Dedifferentiated amniotic fluid mesenchymal stem cell (primary cell): ENCODE data around the gene KRT81.
A peak's percentile ranks its signal among the peaks of the same experiment; 100 is the strongest.

ENCODE experiments used
- DNase-seq: peaks from one replicate; pipeline ENCODE4 v3.0.0-alpha.2; 2016; ENCODE audit errors: extremely low spot score

KRT81 gene

GRCh38 chr12:52291267-52291935 is at the start of gene KRT81:
KRT81 (minus strand) TSS chr12:52291534; CDS start chr12:52291465, 69 bp downstream.
- no peak for DNase-seq

GRCh38 chr12:52338241-52338960 is 47.1 kb upstream of the KRT81 start:
- no peak for DNase-seq

DNA sequence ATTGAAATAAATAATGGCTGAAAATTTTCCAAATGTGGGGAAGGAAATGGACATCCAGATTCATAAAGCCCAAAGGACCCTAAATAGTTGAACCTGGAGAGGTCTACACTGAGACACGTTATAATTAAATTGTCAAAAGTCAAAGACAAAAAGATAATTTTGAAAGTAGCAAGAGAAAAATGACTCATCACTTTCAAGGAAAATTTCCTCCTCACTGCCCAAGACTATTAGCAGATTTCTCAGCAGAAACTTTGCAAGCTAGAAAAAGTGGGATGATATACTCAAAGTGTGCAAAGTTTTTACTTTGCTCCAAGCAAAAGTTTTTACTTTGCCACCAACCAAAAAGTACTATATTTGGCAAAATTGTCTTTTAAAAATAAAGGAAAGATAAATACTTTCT is 45.7 kb upstream of the KRT81 start:
- no peak for DNase-seq

GRCh38 chr12:52336641-52337040 is 45.3 kb upstream of the KRT81 start:
- DNase-seq, result no peak

GRCh38 chr12:52335598-52336262 is 44.4 kb upstream of the KRT81 start:
- no peak for DNase-seq

- no peak for DNase-seq
Measured at GRCh38 chr12:52334185-52334584, 42.9 kb upstream of the KRT81 start.

- no peak for DNase-seq
Measured at GRCh38 chr12:52333321-52333720, 42.0 kb upstream of the KRT81 start.

- no peak for DNase-seq
Measured at GRCh38 chr12:52332381-52332780, 41.0 kb upstream of the KRT81 start.

- DNase-seq, result no peak
Measured at GRCh38 chr12:52331833-52332232, 40.5 kb upstream of the KRT81 start.

DNA sequence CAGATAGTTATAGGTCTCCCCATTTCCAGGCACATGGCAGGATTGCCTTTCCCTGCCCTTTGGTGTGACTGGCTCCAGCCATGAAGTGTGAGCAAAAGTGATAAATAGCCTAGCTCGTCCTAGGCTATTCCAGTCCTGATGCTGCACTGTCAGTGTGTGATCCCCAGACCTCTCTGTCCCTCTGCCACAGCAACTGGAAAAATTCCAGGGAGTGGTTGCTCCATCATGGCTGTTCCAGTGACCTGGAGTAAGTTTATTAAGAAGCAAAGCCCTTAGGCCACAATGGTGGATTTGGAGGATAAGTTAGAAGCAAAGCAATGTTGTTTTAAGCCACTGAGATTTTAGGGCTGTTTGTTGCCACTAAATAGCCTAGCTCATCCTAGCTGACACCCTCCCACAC is 39.7 kb upstream of the KRT81 start:
- no peak for DNase-seq

DNA sequence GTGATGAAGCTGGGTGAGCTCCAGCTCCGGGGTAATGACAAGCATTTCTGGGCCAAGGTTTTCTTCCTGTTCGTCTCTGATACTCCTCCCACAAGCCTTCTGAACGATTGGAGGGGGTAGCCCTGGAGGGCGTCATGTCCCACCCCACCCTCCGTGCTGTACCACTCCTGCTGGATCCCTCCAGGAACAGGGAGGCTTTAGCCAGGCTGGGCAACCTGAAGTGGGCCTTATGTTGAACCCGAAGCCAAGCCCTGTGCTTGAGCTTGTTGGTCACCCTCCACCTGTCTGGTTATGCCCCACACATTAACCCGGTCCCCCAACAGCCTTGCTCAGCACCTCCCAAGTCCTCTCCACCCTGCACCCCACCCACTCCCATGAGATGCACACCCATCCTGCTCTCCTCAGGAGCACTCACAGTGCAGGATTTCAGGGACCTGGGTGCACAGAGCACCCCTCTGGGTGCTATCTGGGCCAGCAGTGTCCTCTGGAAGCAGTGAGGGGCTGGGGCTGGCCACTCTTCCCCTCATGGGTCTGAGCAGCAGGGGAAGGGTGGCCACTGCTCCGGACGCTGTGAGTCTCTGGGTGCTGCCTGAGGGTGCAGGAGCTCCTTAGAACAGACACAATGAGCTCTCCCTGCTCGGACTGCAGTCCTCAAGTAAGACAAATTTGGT is 36.6 kb upstream of the KRT81 start:
- DNase-seq, result no peak

- DNase-seq, result peak; percentile 93
Measured at GRCh38 chr12:52327052-52327829, 35.9 kb upstream of the KRT81 start.

DNA sequence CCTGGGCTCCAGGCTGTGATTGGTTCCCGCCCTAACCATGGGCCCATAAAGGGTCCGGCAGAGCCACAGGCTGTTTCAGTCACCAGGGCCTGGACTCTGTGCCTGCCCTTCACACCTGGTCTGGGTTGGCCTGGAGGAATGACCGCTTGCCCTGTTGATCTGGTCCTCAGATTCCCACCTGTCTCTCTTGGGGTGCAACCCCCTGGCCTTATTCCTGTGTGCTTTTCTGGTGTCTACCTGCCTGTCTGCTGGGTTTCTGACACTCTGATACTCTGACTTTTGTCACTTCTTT is 32.8 kb upstream of the KRT81 start:
- no peak for DNase-seq

GRCh38 chr12:52323416-52324152 is 32.2 kb upstream of the KRT81 start:
- no peak for DNase-seq

DNA sequence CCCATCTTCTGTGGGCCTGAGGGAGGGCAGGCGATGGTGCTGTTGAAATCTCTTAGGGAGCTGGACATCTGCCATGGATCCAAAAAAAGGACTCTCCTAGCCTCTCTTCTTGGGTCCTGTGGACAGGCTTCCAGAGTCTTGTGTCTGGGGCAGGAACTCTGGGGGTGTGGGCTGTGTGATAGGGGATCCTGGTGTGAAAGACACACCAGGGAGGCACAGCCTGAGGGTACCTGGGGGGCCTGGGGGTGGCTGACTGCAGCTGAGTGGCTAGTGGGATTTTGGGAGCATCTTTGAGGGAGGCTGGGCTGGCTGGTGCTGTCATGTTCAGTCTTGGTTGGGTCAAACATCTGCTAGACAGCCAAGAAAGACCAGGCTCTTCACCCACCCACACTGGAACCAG is 31.7 kb upstream of the KRT81 start:
- no peak for DNase-seq

DNA sequence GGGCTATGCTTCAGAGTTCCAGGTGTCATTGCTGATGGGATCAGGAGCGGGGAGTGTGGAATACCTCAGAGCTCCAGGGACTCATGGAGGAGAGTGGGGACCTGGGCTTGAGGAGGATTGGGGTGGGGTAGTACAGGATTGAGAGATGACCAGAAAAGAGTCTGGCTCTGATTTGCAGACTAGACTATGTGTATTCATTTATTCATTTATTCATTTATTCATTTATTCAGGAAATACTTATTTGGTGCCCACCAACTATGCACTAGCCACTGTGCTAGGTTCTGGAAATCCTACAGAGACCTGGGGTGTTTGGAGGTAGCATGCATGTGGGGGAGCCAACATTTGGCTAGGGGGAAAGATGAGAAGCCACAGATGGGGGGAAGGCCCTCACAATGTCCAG is 30.7 kb upstream of the KRT81 start:
- no peak for DNase-seq

- DNase-seq, result no peak
Measured at GRCh38 chr12:52321418-52321817, 30.1 kb upstream of the KRT81 start.

- DNase-seq, result no peak
Measured at GRCh38 chr12:52320784-52321400, 29.6 kb upstream of the KRT81 start, which contains the start of gene KRT83. KRT83 (minus strand) TSS chr12:52321398; CDS start chr12:52321335, 63 bp downstream.

DNA sequence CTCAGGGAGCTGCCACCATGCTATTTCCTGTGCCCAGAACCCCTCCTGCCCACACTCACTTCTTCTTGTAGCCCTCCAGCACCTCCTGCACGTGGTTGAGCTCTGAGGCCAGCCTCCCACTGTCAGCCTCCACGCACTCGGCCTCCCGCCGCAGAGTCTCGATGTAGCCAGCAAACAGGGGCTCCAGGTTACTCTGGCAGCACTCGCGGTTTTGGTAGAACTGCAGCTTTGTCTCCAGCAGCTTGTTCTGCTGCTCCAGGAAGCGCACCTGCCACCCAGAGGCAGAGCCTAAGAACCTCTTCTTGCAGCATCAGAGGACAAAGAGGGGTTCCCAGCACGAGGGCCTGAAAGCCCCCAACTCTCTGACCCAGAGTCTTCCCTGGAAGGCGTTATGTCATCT is 27.8 kb upstream of the KRT81 start:
- DNase-seq, result no peak

DNA sequence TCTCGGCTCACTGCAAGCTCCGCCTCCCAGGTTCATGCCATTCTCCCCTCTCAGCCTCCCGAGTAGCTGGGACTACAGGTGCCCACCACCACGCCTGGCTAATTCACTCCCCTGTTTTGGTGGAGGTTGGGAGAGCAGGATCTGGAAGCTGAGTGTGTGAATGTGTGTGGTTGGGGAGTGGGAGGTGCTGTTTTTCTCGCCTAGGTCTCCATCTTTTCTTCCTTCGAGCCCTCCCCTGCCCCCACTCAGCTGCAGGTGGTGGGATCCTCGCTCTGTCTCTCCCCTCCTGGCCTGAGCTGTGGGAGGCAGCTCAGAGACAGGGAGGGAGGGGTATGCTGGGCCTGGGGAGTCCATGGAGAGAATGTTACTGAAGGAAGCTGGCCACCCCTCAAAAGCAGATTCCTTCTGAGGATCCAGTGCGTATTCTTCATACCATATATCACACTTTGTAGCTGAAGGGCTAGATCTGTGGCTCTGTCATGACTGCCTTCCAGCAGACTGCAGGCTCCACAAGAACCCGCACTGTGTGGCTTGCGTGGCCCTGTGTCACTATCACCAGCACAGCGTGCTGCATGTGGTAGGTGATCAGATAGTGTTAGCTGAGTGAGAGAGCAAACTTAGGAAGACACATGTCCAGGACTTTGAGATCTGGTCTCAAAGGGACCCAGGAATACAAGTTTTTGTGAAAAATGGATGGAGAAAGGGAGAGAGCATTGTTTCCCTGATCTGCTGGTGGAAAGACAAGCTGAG is 27.1 kb upstream of the KRT81 start:
- no peak for DNase-seq
